ENCODE results near the gene TRIM9.

TRIM9 gene

DNA sequence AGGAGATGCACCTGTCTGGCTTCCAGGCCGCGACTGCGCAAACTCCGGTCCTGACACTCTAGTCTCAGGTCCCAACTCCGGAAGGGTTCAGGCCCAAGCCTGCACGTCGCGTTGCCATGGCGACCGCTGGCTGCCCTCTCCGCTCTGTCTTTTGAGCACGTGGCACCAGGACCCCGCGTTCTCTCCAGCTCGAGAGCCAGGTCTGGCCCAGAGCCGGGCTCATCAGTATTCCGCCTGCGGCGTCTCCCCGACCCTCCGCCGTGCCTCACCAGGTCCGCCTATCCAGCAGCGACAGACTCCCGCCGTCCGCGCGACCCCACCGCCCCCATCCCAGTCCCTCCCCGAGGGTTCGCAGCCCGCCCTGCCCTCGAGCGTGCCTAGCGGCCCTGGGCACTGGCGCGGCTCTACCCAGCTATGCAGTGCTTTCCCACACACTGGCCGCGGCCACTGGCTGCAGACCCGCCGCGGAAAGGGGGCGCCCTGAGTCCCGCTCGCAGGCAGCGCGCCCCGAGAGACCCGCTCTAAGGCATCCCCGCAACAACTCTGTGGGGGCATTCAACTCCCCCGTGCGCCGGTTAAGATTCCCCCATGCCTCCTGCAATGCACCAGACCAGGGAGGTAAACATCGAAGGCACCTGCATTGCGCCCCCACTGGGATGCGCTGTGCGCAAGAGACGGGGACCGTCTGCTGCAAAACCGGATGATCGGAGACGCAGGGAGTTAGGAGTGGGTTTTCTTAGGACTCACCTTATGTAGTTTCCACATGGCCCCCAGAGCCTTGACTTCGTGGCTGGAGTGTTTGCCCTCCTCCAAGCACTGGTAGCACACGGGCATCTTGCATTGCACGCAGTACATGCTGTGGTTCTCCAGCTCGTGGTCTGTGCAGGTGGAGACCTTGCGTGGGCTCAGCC is 1.3 kb downstream of the TRIM9 start:
- DNase-seq (ENCODE audit: low read depth in 2 of 2): peak in 1 of 2 experiments; percentile 35

DNA sequence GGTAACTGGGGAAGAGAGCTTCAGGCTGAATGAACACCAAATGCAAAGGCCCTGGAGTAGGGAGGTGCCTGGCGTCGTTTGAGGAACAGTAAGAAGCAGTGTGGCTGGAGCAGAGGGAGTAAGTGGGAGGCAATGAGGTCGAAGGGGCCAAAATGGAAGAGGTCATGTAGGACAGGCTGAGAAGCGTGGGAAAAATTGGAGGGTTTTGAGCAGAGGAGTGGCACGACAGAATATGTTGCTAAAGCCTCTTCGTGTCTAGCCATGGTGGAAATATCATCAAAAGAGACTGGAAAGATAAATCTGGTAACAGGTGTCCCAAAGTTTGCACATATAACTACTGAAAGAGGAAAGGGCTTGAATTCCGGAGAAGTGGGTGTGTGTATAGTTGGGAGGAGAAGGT is 1.9 kb downstream of the TRIM9 start:
- no peak for DNase-seq (ENCODE audit: low read depth in 2 of 2)

DNA sequence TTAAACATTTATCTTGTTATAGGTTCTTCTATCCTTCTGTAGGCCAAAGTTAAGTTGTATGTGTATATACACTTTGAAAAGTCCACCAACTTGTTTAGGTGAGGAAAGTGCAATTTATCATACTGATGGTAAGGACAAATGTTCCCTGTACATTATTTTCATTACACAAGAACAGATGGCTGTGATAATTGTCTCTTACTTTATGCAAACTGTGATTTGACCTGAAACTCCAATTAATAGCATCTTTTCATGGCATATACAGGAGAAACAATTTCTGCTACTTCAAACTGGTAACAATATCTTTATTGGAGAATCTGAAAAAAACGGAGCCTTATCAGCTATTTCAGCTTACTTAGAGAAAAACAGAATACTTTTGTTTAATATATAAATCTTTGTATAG is 5.6 kb downstream of the TRIM9 start:
- DNase-seq (ENCODE audit: low read depth in 2 of 2): no peak

DNA sequence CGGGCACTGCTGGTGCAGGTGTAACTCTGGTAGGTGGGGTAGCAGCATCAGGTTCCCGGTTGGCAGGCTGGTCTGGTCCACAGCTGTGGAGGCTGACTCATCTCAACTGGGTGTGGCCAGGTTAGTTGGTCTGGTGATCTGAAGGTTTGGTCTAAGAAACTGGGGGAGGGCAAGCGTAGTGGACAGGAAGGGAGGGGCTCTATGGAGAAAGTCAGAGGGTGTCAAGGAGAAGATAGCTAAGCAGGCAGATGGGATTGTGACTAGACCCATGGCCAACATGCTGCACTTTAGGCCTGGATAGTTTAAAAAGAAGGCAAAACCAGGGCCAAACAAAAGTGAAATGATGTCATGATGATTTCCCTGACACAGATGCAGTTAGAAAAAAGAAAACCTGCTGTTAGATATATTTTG is 7.9 kb downstream of the TRIM9 start:
- no peak for DNase-seq (ENCODE audit: low read depth in 2 of 2)

DNA sequence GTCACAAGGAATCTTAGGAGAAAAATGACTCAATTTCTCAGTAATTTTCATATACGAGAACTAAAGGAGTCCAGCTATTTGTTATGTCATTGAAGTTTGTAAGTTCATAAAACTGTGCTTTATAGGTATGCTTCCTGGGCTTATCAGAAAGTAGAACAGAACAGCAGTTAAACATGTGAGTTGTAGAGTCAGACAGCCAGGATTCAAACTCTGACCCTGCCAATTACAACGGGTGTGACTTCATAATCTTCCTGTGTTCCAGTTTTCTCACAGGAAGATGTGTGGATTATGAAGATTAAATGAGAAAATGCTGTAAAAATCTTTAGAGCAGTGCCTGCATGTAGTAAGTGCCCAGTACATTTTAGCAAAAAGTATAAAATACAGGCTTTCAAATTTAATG is 8.9 kb downstream of the TRIM9 start:
- no peak for DNase-seq (ENCODE audit: low read depth in 2 of 2)

DNA sequence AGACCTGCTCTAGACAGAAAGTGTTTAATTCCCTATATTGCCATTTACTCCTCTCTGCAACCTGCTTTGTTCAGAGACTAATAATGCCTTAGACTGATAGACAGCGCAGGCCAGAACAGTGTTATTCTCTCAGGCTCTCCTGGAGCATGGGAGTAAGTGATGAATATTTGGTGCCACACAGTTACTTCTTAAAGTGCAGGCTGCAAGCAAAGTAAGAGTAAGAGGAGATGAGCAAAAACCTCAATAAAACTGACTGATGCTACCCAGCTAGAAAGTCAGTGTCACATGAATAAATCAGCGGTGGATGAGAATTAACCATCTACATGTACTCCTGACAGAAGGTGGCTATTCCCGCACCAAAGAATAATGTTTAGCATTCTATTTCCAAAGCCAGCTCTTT is 9.9 kb downstream of the TRIM9 start:
- DNase-seq (ENCODE audit: low read depth in 2 of 2): no peak

DNA sequence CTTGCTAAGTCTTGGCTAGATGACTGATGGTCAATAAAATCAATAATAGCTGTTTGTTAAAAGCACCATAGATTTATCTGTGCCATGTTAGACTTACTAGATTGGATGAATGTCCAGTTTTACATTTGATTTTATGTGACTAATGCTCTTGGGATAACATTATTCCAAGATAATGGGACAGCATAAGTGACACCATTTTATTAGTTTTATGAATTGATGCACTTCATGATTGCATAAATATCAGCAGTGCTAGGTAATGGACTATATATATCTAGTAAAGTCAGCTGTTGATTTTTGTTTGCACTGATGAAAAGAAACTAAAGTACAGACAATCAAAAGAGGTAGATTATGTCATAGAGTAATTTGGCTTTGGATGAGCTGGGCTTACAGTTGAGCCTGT is 10.4 kb downstream of the TRIM9 start:
- DNase-seq (ENCODE audit: low read depth in 2 of 2): no peak

DNA sequence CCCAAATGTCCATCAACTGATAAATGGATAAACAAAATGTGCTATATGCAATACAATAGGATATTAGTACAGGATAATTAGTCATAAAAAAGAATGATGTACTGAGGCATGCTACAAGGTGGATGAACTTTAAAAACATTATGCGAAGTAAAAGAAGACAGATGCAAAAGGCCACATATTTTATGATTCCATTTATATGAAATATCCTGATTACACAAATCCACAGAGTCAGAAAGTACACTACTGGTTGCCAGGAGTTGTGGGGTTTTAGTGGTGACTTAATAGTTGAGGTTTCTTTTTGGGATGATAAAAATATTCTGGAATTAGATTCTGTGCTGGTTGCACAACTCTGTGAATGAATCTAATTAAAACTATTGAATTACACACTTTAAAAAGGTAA is 12.6 kb downstream of the TRIM9 start:
- DNase-seq (ENCODE audit: low read depth in 2 of 2): no peak

DNA sequence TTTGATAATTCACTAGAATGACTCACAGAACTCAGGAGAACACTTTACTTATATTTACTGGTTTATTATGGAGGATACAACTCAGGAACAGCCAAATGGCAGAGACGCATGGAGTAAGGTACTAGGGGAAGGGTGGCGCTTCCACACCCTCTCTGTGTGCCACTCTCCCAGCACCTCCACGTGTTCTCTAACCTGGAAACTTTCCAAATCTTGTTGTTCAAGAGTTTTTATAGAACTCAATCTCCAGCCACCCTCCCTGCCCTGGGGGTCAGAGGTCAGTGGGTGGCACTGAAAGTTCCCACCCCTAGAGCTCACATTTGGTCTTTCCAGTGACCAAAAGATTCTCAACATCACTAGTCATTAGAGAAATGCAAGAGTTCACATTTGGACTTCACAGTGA is 13.2 kb downstream of the TRIM9 start:
- DNase-seq (ENCODE audit: low read depth in 2 of 2): no peak

DNA sequence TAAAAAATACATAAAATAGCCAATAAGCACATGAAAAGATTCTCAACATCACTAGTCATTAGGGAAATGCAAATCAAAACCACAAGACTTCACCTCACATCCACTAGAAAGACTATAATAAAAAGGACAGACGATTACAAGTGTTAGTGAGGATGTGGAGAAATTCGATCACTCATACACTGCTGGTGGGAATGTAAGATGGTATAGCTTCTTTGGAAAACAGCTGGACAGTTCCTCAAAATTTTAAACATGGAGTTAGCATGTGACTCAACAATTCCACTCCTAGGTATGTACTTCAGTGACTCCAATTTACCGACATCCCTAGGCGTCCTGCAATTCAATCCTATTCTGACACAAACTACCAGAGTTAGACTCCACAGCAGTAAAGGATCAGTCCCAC is 13.7 kb downstream of the TRIM9 start:
- no peak for DNase-seq (ENCODE audit: low read depth in 2 of 2)

DNA sequence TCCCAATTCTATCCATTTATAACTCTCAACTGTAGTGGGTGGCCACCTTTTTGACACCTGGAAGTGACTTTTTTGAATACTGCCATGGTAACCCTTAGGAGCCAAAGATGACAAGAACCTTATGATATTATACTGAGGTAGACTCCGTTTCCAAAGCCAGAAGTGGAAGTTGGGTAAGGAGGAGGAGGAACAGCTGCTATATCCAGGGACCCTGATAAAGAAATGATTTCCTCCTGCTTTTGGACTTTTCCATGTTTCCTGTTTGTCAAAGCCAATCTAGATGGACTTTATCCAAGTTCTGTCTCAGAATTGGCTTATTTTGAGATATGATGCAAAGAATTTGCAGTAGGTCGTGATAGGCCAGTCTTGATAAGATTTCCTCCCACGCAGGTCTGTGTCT is 14.3 kb downstream of the TRIM9 start:
- DNase-seq (ENCODE audit: low read depth in 2 of 2): no peak

DNA sequence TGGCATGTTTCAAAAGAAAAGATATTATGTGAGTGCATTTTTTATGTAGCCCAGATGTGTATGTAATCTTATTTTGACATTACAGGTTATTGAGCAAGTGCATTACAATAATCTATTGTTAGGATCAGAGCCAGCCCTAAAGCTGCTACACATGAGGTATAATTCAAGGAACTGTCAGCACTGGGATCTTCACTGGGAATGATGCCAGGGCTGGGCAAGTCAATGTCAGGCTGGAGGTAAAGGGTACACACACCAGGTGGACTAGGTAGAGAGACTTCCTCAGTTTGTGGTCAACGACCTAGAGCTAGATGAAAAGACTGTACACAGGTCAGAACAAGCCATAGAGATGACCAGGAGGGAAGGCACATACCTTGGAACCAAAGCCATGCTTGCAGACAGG is 15.4 kb downstream of the TRIM9 start:
- no peak for DNase-seq (ENCODE audit: low read depth in 2 of 2)

DNA sequence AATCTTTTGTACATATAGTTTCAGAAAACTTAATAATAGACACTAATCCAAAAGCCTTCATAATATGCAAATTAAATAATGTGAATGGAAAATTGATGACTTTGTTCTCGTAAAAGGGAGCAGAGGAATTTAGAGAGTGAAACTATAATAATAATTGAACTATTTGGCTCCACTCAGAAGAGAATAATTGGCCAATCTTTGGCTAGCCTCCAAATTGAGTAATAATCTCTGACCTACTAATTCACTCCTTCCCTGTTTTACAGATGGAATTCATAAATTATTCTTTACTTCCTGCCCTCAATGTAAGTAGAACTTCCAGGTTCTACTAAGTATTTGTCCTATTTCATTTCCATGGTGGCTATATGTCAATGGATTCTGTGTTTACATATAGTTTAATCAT is 15.8 kb downstream of the TRIM9 start:
- DNase-seq (ENCODE audit: low read depth in 2 of 2): no peak

DNA sequence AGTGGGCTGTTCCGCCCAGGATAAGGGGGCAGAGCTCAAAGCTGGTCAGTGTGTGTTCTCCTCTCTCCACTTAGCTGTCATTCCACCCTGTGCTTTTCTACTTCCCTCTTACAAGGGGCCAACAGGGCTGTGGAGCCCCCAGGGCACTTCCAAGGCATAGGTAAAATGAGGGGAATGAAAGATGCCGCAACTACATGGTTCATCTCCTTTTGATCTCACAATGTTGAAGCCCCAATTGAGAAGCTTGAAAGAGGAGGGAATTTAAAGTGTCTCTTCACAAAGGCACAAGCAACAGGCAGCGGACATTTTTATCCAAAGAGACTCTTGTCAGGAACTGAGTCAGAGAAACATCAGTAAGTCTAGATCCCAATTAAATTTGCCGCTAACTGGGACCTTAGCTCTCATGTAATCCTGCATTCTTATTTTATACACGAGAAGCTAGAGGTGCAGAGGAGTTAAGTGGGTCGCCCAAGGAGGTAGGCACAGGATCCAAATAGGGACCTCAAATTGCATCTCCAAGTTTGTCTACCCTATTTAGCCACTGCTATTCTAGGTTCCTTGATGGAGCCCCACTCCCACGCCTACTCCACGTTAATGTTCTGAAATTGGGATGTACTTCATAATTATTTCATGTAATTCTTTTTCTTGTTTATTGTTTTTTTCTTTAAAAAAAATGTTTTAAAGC is 20.1 kb downstream of the TRIM9 start:
- DNase-seq (ENCODE audit: low read depth in 2 of 2): no peak

DNA sequence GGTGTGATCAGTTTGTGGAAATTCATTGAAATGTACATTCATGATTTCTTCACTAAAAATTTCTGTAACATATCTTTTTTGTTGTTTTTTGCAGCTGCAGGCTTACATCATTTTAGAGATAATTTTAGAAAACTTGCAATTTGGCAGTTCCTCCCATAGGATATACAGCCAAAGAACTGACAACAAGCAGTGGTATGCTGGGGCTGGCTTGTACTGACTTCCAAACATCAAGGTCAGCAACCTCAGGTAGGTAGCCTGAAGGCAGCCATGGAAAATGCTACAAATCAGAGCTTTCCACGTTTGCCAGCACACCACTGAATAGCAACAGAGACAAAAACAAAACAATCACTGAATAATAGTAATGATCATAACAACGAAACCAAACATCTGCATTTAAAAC is 21.2 kb downstream of the TRIM9 start:
- DNase-seq (ENCODE audit: low read depth in 2 of 2): no peak

DNA sequence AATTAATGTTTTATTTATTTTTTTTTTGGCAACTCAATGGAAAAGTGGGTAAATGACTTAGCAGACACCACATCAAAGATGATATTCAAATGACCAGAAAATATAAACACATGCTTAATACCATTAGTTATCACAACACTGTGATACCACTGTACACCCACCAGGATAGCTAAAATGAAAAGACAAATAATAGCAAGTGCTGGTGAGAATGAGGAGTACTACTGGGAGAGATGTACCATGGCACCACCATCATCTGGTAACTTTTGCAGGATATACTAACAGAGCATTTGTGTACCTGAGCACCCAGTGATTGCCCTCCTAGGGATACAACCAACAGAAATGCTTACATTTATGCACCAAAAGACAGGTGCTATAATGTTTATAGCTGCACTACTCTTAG is 21.9 kb downstream of the TRIM9 start:
- no peak for DNase-seq (ENCODE audit: low read depth in 2 of 2)

DNA sequence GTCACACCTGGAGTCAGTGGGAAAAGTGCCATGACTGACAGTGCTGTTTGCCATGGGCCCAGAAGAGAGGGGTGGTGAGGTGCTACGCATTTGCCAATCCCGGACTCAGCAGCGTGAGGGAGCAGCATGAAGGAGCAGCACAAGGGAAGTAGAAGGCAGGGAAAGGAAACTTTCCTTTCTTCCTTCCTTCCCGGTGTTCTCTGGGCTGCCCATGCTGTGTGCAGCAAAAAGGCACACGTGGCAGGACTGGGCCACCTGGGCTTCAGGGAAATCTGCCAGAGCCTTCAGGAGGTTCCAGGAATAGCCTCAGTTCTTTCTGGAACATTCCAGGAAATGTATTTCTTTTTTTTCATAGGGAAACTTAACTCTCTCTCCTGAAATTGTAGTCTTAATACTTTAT is 23.0 kb downstream of the TRIM9 start:
- DNase-seq (ENCODE audit: low read depth in 2 of 2): no peak

DNA sequence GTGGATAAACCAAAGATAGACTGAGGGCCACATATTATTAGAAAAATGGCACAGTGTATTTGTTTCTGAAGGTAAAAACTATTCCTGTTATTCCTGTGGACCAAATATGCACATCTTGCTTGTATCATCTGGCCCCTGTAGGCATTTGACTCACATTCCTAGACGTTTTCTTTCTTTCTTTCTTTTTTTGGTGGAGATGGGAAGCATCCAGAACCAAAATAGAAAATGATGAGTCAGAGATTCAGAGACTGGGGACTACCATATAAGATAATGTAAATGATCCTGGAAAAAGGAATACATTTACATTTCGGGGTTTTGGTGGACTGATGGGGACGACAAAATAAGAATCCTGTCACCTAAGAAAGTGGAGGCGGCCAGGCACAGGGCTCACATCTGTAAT is 24.2 kb downstream of the TRIM9 start:
- DNase-seq (ENCODE audit: low read depth in 2 of 2): no peak

DNA sequence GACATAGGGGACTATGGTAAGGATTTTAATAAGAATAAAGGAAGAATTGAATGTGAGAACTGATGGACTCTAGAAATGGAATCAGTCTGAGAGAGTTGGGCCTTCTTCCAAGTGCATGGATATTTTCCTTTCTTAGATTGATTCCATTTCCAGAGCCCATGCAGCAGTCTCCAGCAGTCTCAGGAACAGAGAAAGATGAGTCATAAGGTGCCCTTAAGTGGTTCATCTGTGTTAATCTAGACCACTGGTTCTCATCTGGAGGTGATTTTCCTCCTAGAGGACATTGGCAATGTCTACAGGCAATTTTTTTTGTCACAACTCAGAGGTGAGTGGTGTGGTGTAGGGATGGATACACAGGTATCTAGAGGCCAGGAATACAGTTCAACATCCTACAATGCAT is 25.9 kb downstream of the TRIM9 start:
- DNase-seq (ENCODE audit: low read depth in 2 of 2): no peak

DNA sequence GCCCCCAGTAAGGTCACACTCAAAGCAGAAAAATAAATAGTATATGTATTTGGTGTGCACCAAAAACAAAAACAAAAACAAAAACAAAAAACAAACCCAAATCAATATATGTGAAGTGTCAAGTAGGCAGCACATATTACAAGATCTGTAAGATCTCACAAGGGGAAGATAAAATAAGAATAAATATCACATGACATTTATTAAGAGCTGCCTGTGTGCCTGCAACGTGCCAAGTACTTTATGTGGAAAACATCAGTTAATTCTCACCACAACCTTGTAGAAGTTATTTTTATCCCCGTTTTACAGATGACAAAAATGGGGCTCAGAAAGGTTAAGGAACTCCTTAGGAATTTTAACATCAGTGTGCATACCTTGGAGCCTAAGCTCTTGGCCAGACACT is 26.6 kb downstream of the TRIM9 start:
- DNase-seq (ENCODE audit: low read depth in 2 of 2): no peak

DNA sequence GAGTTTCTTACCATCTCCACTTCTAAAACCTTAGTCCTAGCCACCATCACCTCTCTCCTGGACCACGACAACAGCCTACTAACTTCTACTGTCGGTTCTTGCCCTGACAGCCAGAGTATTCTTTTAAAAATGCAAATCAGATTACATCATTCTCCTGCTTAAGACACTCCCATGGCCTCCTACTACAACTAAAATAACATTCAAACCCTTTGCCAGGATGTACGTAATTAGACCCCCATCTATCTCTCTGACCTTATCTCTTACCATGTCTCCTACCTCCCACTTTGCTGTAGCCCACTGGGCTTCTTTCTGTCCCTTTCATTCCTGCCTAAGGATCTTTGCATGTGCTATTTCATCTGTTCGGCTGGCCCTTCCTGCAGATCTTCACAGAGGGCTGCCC is 27.6 kb downstream of the TRIM9 start:
- no peak for DNase-seq (ENCODE audit: low read depth in 2 of 2)

DNA sequence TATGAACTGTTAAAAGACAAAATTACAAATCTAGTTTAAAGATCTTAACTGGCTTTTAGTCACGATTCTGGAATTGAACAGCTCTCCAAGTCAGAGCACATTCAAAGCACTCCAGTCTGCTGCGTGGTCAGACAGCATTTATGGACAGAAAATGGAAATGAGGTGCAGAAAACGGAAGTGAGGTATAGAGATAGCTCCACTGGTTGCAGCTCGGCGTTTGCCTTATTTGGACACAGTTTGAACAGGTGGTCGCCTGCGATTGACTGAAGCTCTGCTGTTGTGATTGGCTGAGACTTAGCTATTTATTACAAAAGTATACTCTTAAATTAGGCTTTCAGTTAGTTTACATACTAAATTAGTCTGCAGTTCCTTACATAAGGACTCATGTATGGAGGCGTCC is 28.3 kb downstream of the TRIM9 start:
- DNase-seq (ENCODE audit: low read depth in 2 of 2): no peak

DNA sequence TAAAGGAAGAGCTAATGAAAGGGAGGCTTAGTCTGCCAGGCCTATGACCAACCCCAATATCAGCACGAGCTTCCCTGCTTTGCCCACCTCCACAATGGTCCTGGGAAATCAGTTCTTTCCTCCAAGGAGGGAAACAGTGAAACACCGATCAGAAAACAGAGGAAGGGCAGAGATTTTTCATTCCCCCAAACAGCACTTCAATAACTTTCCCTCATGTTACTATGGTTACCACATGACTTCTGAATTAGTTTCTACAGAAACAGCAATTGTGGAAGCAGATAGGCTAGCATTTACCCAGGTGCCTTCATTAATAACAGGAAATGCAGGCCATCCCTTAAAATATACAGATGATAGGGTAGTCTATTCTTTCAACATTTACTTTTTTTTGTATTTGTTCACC is 35.9 kb downstream of the TRIM9 start:
- no peak for DNase-seq (ENCODE audit: low read depth in 2 of 2)

DNA sequence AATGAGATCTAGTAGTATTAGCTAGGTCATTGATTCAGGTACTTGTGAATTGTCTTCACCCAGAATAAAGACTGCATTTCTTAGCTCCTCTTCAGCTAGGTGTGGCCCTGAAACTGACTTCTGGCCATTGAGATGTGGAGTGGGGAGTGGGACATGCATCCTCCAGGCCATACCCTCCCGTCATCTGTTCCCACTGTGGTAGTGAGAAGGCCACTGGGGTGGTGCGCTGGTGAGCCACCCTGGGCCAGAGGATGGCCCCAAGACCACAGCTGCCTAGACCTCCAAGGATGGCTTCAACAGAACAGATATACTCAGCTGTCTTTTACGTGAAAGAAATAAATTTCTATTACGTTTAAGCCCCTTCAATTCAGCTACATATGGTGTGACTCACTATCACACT is 36.5 kb downstream of the TRIM9 start:
- DNase-seq (ENCODE audit: low read depth in 2 of 2): no peak
